ENCODE results near the gene ADAMTS6. TPM values are rescaled to one million over a fixed set of nuclear protein-coding genes. Genes with fewer than 3 reads are reported as not detected.
A peak's percentile ranks its signal among the peaks of the same experiment; 100 is the strongest.

ADAMTS6 gene
- total and polyA plus RNA-seq, 2 donors (not counting 1 experiment from before 2014, with no cell fraction given) = 3.6 to 12.3 TPM

- peak overlapping the region; percentile 97 for H2AFZ ChIP-seq (ENCODE audit: insufficient read depth, low read depth, low read length, poor library complexity, severe bottlenecking)
- peak overlapping the region; percentile 55 to 81 for H3K27ac ChIP-seq (ENCODE audit: low read length in 2 of 2)
- peak overlapping the region; percentile 98 for H3K9ac ChIP-seq (ENCODE audit: low read length)
- POLR2A ChIA-PET = interaction anchor here (0.7 kb wide), 1 partner anchor 698 kb away, joined by 3 read pairs; no protein-coding TSS in a partner anchor
- no peak for ATAC-seq (ENCODE audit: low read depth)
- intact Hi-C loops (cut with micrococcal nuclease) = loop anchor here (1.0 to 10.0 kb wide), 10 partner anchors 80 to 848 kb away; partner anchors contain the start of genes CENPK, CWC27, PPWD1 and SREK1IP1
- H4K20me1 ChIP-seq (ENCODE audit: control insufficient read depth, insufficient read depth, low read length, poor library complexity, severe bottlenecking) = no peaks in the 10 kb centered on the region
- H3K9me3 ChIP-seq (ENCODE audit: control extremely low read depth in 1 of 3, control insufficient read depth in 2 of 3, insufficient read depth in 1 of 3, low read length in 2 of 3) = no peaks in the 10 kb centered on the region
- H3K36me3 ChIP-seq (replicated peaks in 1 of 2; ENCODE audit: control extremely low read depth in 1 of 2, control insufficient read depth in 1 of 2, extremely low read depth in 1 of 2, insufficient read depth in 2 of 2, low read length in 1 of 2) = no peaks in the 10 kb centered on the region
- peak overlapping the region; percentile 90 for H3K27ac Mint-ChIP-seq
- H3K4me3 Mint-ChIP-seq = no peak overlapping the region
- TF ChIP-seq EZH2 (IDR thresholded peaks at IDR 0.05; ENCODE audit: borderline replicate concordance, insufficient read depth, low read depth, low read length, poor library complexity, severe bottlenecking) (no peak), CTCF (IDR thresholded peaks at IDR 0.05) (no peak)
- H3K9me3 Mint-ChIP-seq (ENCODE audit: insufficient read depth) = no peaks in the 10 kb centered on the region
- H3K4me1 ChIP-seq (ENCODE audit: control insufficient read depth in 2 of 2, insufficient read depth in 2 of 2, low read length in 2 of 2) = peaks cover 0 to 12% of the 10 kb centered on the region in 2 donors
- no peaks in the 10 kb centered on the region for H3K27me3 Mint-ChIP-seq
- peak; percentile 46 for DNase-seq
- CTCF ChIA-PET = interaction anchor here (0.6 to 8.0 kb wide), 43 partner anchors 10 to 1255 kb away, joined by 3 to 160 read pairs (median 5); partner anchors contain the start of genes CENPK, PPWD1 and SREK1IP1
- peak overlapping the region; percentile 84 for H3K4me2 ChIP-seq (replicated peaks; ENCODE audit: low read depth, low read length, poor library complexity, severe bottlenecking)
- 0% methylated on average over 6 of the region's 12 CpGs for WGBS (ENCODE audit: insufficient coverage)
- peaks cover 7% of the 10 kb centered on the region for H3K79me2 ChIP-seq (ENCODE audit: control insufficient read depth, insufficient read depth, low read length)
- H3K27me3 ChIP-seq (replicated peaks in 1 of 4; ENCODE audit: control extremely low read depth in 1 of 4, control insufficient read depth in 3 of 4, insufficient read depth in 4 of 4, low read length in 3 of 4) = no peaks in the 10 kb centered on the region
- peak overlapping the region; percentile 69 to 99 (median 74) for H3K4me3 ChIP-seq (ENCODE audit: control extremely low read depth in 1 of 5, extremely low read depth in 1 of 5, insufficient read depth in 1 of 5, low read depth in 2 of 5, low read length in 4 of 5)
- H3K4me1 Mint-ChIP-seq = peaks cover 7% of the 10 kb centered on the region
These were observed 1.2 kb upstream of the ADAMTS6 start for GRCh38 chr5:65482736-65483545.
